Measurements from ENCODE around the gene PAX6. TPM values are rescaled to one million over a fixed set of nuclear protein-coding genes. Genes with fewer than 3 reads are reported as not detected.

The PAX6 gene
- total RNA-seq, 1 donor from 2014 or later, result 0.10 TPM

- DNase-seq, result no peak
These were observed 2.2 kb downstream of the PAX6 start for GRCh38 chr11:31808721-31809540.

- DNase-seq, result no peak
These were observed 3.1 kb downstream of the PAX6 start for GRCh38 chr11:31807799-31808667.

- DNase-seq, result no peak
These were observed 4.0 kb downstream of the PAX6 start for GRCh38 chr11:31806928-31807798.

GRCh38 chr11:31806186-31806927, 4.8 kb downstream of the PAX6 start:
- DNase-seq, result no peak

- no peak for DNase-seq
These were observed 5.4 kb downstream of the PAX6 start for GRCh38 chr11:31805629-31806185.

GRCh38 chr11:31805037-31805628, 6.0 kb downstream of the PAX6 start:
- DNase-seq, result no peak

- DNase-seq, result no peak
These were observed 6.6 kb downstream of the PAX6 start for GRCh38 chr11:31804312-31805036.

GRCh38 chr11:31803813-31804311, 7.3 kb downstream of the PAX6 start:
- DNase-seq, result no peak

- DNase-seq, result no peak
These were observed 7.9 kb downstream of the PAX6 start for GRCh38 chr11:31802990-31803812.

GRCh38 chr11:31802609-31802989, 8.5 kb downstream of the PAX6 start:
- DNase-seq, result no peak

- DNase-seq, result no peak
These were observed 9.0 kb downstream of the PAX6 start for GRCh38 chr11:31802000-31802551.

- DNase-seq, result no peak
These were observed 9.8 kb downstream of the PAX6 start for GRCh38 chr11:31801298-31801702.

GRCh38 chr11:31800398-31801265, 10.5 kb downstream of the PAX6 start:
- no peak for DNase-seq

- no peak for DNase-seq
These were observed 11.4 kb downstream of the PAX6 start for GRCh38 chr11:31799435-31800397.

- DNase-seq, result no peak
These were observed 12.3 kb downstream of the PAX6 start for GRCh38 chr11:31798554-31799434.
